HCT116 (cell line): ENCODE results near the gene PUM1. TPM values are rescaled to one million over a fixed set of nuclear protein-coding genes. Genes with fewer than 3 reads are reported as not detected.
"Not testable (repeated sequence)": the region's sequence is repeated elsewhere in the genome, so short reads cannot be mapped to it uniquely, and the experiment has no call there.

ENCODE experiments used
- ATAC-seq: fragments of 200-7000 bp; cut with Tn5 transposase; 2 replicates; pipeline ENCODE4 v1.9.1; 2020; ENCODE audit warnings: mild to moderate bottlenecking, moderate library complexity
- BruUV-seq: library from RNA; stranded (reverse); fragments of 400-500 nt; replicated peaks from 2 replicates; lab custom pipeline; 2021; lab: Mats Ljungman, UMichigan
- CTCF ChIA-PET: fragments of 300-600 bp; sonication (Branson Sonifier 250); formaldehyde crosslinking; loops from one replicate; lab custom pipeline; 2021; ENCODE audit warnings: antibody characterized with exemption; lab: Charles Lee
- POLR2A ChIA-PET: fragments of 300-600, 350-600 bp; sonication (Branson Sonifier 250); formaldehyde crosslinking; loops from one replicate; lab custom pipeline; 2021; ENCODE audit warnings: antibody characterized with exemption; lab: Charles Lee
- RAD21 ChIA-PET, 2 experiments: fragments of 300-600 bp; sonication (Branson Sonifier 250); formaldehyde crosslinking; loops; one replicate each; lab custom pipeline; 2023; ENCODE audit warnings: low total read pairs in 2 of 2; ENCODE audit not compliant: uncharacterized antibody in 2 of 2, unreplicated experiment in 2 of 2, low non-redundant PET in 1 of 2; lab: Charles Lee
- DNase-seq: peaks from one replicate; pipeline ENCODE4 v3.0.0-alpha.2; 2010; ENCODE audit warnings: low read depth, low spot score
- H2AFZ ChIP-seq: fragments of 200-600 bp; shearing (Covaris generic), sonication (generic); 2 replicates; pipeline ENCODE4 v1.6.1; 2017; ENCODE audit warnings: low read depth, mixed run types, mixed read lengths, antibody characterized with exemption, low read length; ENCODE audit not compliant: poor library complexity, severe bottlenecking
- H3K27ac ChIP-seq: 2 replicates; pipeline ENCODE4 v1.5.1; 2012; ENCODE audit warnings: low read depth, low read length
- H3K27me3 ChIP-seq: fragments of 200-600 bp; sonication (generic); 2 replicates; pipeline ENCODE4 v1.6.1; 2016; ENCODE audit warnings: mixed run types, low read length, mixed read lengths; ENCODE audit not compliant: insufficient read depth
- H3K36me3 ChIP-seq, 2 experiments: fragments of 200-500 bp in 1 of 2; fragments of 200-600 bp in 1 of 2; sonication (Bioruptor generic) in 1 of 2; sonication (generic) in 1 of 2; 2 replicates each; pipeline versions ENCODE4 v1.5.1 to v1.6.1; 2014 to 2016; ENCODE audit warnings: low read length in 2 of 2, inconsistent platforms in 1 of 2, mixed read lengths in 1 of 2, mixed run types in 1 of 2; ENCODE audit not compliant: insufficient read depth in 2 of 2, control insufficient read depth in 1 of 2
- H3K4me1 ChIP-seq, 2 experiments: fragments of 200-600 bp in 1 of 2; sonication (generic) in 1 of 2; 2 replicates each; pipeline versions ENCODE4 v1.5.1 to v1.6.1; 2012 to 2017; ENCODE audit warnings: low read length in 2 of 2, inconsistent platforms in 1 of 2, mild to moderate bottlenecking in 1 of 2, mixed read lengths in 1 of 2, mixed run types in 1 of 2, moderate library complexity in 1 of 2; ENCODE audit not compliant: insufficient read depth in 2 of 2, control insufficient read depth in 1 of 2
- H3K4me2 ChIP-seq: fragments of 200-600 bp; sonication (generic); 2 replicates; pipeline ENCODE4 v1.6.1; 2017; ENCODE audit warnings: mixed run types, low read length, mixed read lengths
- H3K4me3 ChIP-seq, 2 experiments: fragments of 200-600 bp in 1 of 2; sonication (generic) in 1 of 2; replicated peaks in 1 of 2; 2 replicates each; pipeline ENCODE4 v1.5.1; 2011 to 2016; ENCODE audit warnings: low read length in 2 of 2, control low read depth in 1 of 2, low read depth in 1 of 2, mild to moderate bottlenecking in 1 of 2, mixed read lengths in 1 of 2, mixed run types in 1 of 2
- H3K79me2 ChIP-seq: fragments of 200-600 bp; sonication (generic); 2 replicates; pipeline ENCODE4 v1.6.1; 2017; ENCODE audit warnings: mild to moderate bottlenecking, mixed run types, low read length, moderate library complexity, mixed read lengths; ENCODE audit not compliant: insufficient read depth
- H3K9ac ChIP-seq: fragments of 200-600 bp; sonication (generic); 2 replicates; pipeline ENCODE4 v1.6.1; 2016; ENCODE audit warnings: low read length, mixed read lengths
- H3K9me2 ChIP-seq: fragments of 200-600 bp; sonication (generic), shearing (Covaris generic); 2 replicates; pipeline ENCODE4 v1.6.1; 2017; ENCODE audit warnings: mixed run types, mild to moderate bottlenecking, moderate library complexity; ENCODE audit not compliant: insufficient read depth
- H3K9me3 ChIP-seq, 2 experiments: fragments of 200-500 bp in 1 of 2; fragments of 200-600 bp in 1 of 2; sonication (Bioruptor generic) in 1 of 2; sonication (generic) in 1 of 2; 2 replicates each; pipeline ENCODE4 v1.6.1; 2014 to 2017; ENCODE audit warnings: low read length in 2 of 2, mixed read lengths in 2 of 2, inconsistent platforms in 1 of 2, low read depth in 1 of 2, mild to moderate bottlenecking in 1 of 2, mixed run types in 1 of 2, moderate library complexity in 1 of 2; ENCODE audit not compliant: control insufficient read depth in 1 of 2, insufficient read depth in 1 of 2
- H4K20me1 ChIP-seq: fragments of 200-600 bp; sonication (generic), shearing (Covaris generic); 2 replicates; pipeline ENCODE4 v1.6.1; 2017; ENCODE audit warnings: mixed run types, mild to moderate bottlenecking, moderate library complexity; ENCODE audit not compliant: insufficient read depth
- CBX3 ChIP-seq: IDR thresholded peaks from 2 replicates; pipeline ENCODE4 v1.6.1; 2012; ENCODE audit warnings: low read depth
- EGR1 ChIP-seq: IDR thresholded peaks from 2 replicates; pipeline ENCODE4 v1.6.1; 2012; ENCODE audit warnings: low read depth
- ELF1 ChIP-seq: IDR thresholded peaks from 2 replicates; pipeline ENCODE4 v1.6.1; 2012; ENCODE audit warnings: low read depth, borderline replicate concordance
- EZH2 ChIP-seq: fragments of 200-600 bp; sonication (generic); IDR thresholded peaks from 2 replicates; pipeline ENCODE4 v1.6.1; 2017; ENCODE audit warnings: antibody characterized with exemption, mixed run types
- EZH2phosphoT487 ChIP-seq: fragments of 200-600 bp; IDR thresholded peaks from 2 replicates; pipeline ENCODE4 v1.6.1; 2018; ENCODE audit warnings: antibody characterized with exemption, borderline replicate concordance
- FOSL1 ChIP-seq: IDR thresholded peaks from 2 replicates; pipeline ENCODE4 v1.6.1; 2012; ENCODE audit warnings: low read depth
- JUND ChIP-seq: IDR thresholded peaks from 2 replicates; pipeline ENCODE4 v1.6.1; 2012
- POLR2AphosphoS5 ChIP-seq: IDR thresholded peaks from 2 replicates; pipeline ENCODE4 v1.6.1; 2011; ENCODE audit warnings: mild to moderate bottlenecking, low read depth, low read length, moderate library complexity
- RAD21 ChIP-seq: IDR thresholded peaks from 2 replicates; pipeline ENCODE4 v1.6.1; 2012; ENCODE audit warnings: low read depth, mild to moderate bottlenecking
- SIN3A ChIP-seq: IDR thresholded peaks from 2 replicates; pipeline ENCODE4 v1.6.1; 2012; ENCODE audit warnings: low read depth
- TCF7L2 ChIP-seq: IDR thresholded peaks from 2 replicates; pipeline ENCODE4 v1.7.0; 2011; ENCODE audit warnings: borderline replicate concordance, inconsistent platforms; ENCODE audit not compliant: insufficient read depth, insufficient read length; ENCODE audit errors: extremely low read depth
- YY1 ChIP-seq: IDR thresholded peaks from 2 replicates; pipeline ENCODE4 v1.6.1; 2011; ENCODE audit warnings: low read length, low read depth, moderate library complexity, mild to moderate bottlenecking; ENCODE audit not compliant: insufficient replicate concordance; ENCODE audit errors: extremely low read depth
- ZNF274 ChIP-seq: fragments of 200-500 bp; sonication (Bioruptor generic); IDR thresholded peaks from 2 replicates; pipeline ENCODE4 v1.6.1; 2014; ENCODE audit warnings: mild to moderate bottlenecking, low read depth, low read length, inconsistent platforms
- intact Hi-C: fragments of 100-400 bp; cut with micrococcal nuclease; formaldehyde crosslinking; loops from 2 replicates; pipeline ENCODE4 v1.10.0; 2022
- total RNA-seq: library from RNA; stranded (reverse); gene quantifications from one replicate; pipeline ENCODE4 v1.2.1, GENCODE V29; 2021; ENCODE audit not compliant: unreplicated experiment
- TF ChIP-seq, protein P1 (sequence below): IDR thresholded peaks from 2 replicates; pipeline ENCODE4 v1.6.1; 2011; ENCODE audit warnings: mild to moderate bottlenecking, low read length, moderate library complexity; ENCODE audit not compliant: insufficient replicate concordance; ENCODE audit errors: extremely low read depth
- TF ChIP-seq, protein P2 (sequence below): IDR thresholded peaks from 2 replicates; pipeline ENCODE4 v1.6.1; 2012; ENCODE audit warnings: low read depth

PUM1 gene
- total RNA-seq, 1 experiment from 2014 or later, result 113 TPM

DNA sequence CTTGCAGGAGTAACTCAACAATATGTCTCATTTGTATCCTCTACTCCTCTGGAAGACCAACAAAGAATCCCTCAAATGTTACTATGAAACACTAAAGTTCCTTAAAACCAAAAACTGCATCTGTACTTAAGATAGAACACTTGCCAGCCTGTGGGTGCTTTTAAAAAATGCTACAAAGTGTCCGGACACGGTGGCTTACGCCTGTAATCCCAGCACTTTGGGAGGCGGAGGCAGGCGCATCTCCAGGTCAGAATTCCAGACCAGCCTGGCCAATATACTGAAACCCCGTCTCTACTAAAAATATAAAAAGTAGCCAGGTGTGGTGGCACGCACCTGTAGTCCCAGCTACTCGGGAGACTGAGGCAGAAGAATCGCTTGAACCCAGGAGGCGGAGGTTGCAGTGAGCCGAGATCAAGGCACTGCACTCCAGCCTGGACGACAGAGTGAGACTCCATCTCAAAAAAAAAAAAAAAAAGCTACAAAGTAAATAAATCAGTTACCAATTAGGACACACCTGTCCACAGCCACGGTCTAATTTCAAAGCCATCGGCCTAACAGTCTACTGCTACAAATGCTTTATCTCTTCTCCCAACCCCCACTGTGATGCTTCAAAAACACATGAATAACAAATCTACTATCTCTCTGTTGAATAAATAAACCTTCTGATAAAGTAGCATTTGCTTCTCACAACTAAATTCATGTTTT is 3.2 kb downstream of the PUM1 start:
- Histone ChIP-seq H3K79me2 (peaks cover 83% of the 10 kb centered on the region), H3K36me3 (peaks cover 10 to 18% of the 10 kb centered on the region in 2 experiments), H3K4me1 (peaks cover 17 to 27% of the 10 kb centered on the region in 2 experiments), H4K20me1 (peaks cover 39% of the 10 kb centered on the region), H3K4me2 (peak overlapping the region; percentile 85; the same call in 1 of the 2 replicates)
- H3K9me3 ChIP-seq, RAD21 ChIA-PET, H3K9ac ChIP-seq, H3K4me3 ChIP-seq, H3K9me2 ChIP-seq, BruUV-seq, H3K27ac ChIP-seq, ATAC-seq, DNase-seq, H3K27me3 ChIP-seq, H2AFZ ChIP-seq, CTCF ChIA-PET, POLR2A ChIA-PET: not testable (repeated sequence)
- intact Hi-C loops, result loop anchor here (10.0 kb wide), 1 partner anchor 92 kb away; no protein-coding TSS in a partner anchor

DNA sequence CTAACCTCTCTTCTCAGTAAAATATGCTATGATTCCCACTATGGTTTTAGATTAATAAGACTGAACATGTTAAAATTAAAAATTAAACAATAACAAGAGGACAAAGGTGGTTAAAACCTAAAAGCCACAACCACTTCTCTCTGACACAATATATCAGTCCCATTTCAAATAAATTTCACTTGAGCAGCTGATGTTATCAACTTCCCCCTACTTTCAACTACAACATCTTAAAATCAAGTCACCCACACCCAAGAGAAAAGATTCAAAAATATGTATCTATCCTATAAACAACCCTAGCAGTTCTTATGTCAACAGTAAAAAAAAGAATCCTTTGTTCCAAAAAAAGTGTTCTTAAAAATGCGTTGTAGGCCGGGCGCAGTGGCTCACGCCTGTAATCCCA is 7.5 kb downstream of the PUM1 start:
- Histone ChIP-seq H2AFZ (no peak overlapping the region), H3K4me2 (no peak overlapping the region)
- TF ChIP-seq SIN3A (no peak), EZH2 (no peak), POLR2AphosphoS5 (no peak), EZH2phosphoT487 (no peak), YY1 (no peak), EGR1 (no peak), FOSL1 (no peak), JUND (no peak), ZNF274 (no peak), CBX3 (no peak), RAD21 (no peak), ELF1 (no peak), TCF7L2 (no peak)
- TF ChIP-seq, protein P1, sequence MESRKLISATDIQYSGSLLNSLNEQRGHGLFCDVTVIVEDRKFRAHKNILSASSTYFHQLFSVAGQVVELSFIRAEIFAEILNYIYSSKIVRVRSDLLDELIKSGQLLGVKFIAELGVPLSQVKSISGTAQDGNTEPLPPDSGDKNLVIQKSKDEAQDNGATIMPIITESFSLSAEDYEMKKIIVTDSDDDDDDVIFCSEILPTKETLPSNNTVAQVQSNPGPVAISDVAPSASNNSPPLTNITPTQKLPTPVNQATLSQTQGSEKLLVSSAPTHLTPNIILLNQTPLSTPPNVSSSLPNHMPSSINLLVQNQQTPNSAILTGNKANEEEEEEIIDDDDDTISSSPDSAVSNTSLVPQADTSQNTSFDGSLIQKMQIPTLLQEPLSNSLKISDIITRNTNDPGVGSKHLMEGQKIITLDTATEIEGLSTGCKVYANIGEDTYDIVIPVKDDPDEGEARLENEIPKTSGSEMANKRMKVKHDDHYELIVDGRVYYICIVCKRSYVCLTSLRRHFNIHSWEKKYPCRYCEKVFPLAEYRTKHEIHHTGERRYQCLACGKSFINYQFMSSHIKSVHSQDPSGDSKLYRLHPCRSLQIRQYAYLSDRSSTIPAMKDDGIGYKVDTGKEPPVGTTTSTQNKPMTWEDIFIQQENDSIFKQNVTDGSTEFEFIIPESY, result no peak
- TF ChIP-seq, protein P2, sequence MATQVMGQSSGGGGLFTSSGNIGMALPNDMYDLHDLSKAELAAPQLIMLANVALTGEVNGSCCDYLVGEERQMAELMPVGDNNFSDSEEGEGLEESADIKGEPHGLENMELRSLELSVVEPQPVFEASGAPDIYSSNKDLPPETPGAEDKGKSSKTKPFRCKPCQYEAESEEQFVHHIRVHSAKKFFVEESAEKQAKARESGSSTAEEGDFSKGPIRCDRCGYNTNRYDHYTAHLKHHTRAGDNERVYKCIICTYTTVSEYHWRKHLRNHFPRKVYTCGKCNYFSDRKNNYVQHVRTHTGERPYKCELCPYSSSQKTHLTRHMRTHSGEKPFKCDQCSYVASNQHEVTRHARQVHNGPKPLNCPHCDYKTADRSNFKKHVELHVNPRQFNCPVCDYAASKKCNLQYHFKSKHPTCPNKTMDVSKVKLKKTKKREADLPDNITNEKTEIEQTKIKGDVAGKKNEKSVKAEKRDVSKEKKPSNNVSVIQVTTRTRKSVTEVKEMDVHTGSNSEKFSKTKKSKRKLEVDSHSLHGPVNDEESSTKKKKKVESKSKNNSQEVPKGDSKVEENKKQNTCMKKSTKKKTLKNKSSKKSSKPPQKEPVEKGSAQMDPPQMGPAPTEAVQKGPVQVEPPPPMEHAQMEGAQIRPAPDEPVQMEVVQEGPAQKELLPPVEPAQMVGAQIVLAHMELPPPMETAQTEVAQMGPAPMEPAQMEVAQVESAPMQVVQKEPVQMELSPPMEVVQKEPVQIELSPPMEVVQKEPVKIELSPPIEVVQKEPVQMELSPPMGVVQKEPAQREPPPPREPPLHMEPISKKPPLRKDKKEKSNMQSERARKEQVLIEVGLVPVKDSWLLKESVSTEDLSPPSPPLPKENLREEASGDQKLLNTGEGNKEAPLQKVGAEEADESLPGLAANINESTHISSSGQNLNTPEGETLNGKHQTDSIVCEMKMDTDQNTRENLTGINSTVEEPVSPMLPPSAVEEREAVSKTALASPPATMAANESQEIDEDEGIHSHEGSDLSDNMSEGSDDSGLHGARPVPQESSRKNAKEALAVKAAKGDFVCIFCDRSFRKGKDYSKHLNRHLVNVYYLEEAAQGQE, result no peak
- TF ChIP-seq, all 23 proteins: peak for 0
- H3K36me3 ChIP-seq, result peaks cover 24 to 33% of the 10 kb centered on the region in 2 experiments
- H3K4me1 ChIP-seq, result peaks cover 3 to 9% of the 10 kb centered on the region in 2 experiments; a peak in 3 of 4 replicates
- H3K9ac ChIP-seq, result no peak overlapping the region
- peaks cover 45% of the 10 kb centered on the region for H4K20me1 ChIP-seq
- H3K9me3 ChIP-seq, result no peaks in the 10 kb centered on the region
- peaks cover 100% of the 10 kb centered on the region for H3K79me2 ChIP-seq
- BruUV-seq, result TSS peak; percentile 3
- ATAC-seq (no peak), DNase-seq (no peak)
- RAD21 ChIA-PET, result no interaction called here
- no peak overlapping the region for H3K4me3 ChIP-seq
- intact Hi-C loops, result no loop called here
- H3K27ac ChIP-seq, result no peak overlapping the region
- CTCF ChIA-PET, result no interaction called here
- no peaks in the 10 kb centered on the region for H3K9me2 ChIP-seq
- POLR2A ChIA-PET, result no interaction called here
- no peaks in the 10 kb centered on the region for H3K27me3 ChIP-seq
